Stimulated activated CD4-positive, alpha-beta T cell treated with anti-CD3 and anti-CD28 coated beads, Interleukin-2, amount 100 ng/mL, for 24 hours (primary cell): Measurements from ENCODE around the gene TJP3.

Experiments
- DNase-seq, 2 donors: peaks; one replicate each; pipeline ENCODE4 v3.0.0-alpha.2; 2020

Gene TJP3

GRCh38 chr19:3720349-3720917 is 12.2 kb downstream of the TJP3 start:
- DNase-seq, result no peak

GRCh38 chr19:3721131-3721886 is 13.1 kb downstream of the TJP3 start:
- peak; percentile 92 to 94 for DNase-seq

GRCh38 chr19:3721887-3722442 is 13.8 kb downstream of the TJP3 start:
- no peak for DNase-seq

DNA sequence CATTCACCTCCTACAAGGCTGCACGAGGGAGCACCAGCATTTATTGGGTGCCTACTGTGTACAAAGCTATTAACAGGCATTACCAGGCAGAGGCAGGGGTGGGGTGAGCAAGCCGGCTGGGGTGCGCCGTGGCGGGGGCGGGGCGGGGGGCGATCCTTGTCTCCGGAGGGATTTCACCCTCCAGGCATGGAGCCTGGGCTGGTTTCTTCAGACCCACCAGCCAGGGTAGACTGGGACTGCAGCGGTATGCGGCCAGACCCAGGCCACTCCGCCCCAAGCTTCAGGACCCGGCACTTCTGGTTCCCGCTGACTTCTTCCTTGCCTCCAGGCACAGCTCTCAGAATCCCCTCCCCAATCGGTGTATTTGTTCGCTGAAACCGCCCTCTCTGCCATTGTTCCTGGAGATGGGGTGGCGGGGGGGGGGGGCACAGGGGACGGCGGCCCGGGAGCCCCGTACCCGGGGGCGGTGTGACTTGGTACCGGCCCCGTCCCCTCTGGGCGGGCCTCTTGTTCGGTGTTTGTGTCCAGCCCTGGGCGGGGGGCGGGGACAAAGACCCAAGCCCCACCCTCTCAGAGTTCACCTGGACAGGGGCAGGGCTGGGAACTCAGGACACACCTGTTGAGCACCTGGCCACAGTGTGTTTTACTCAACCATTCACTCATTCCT is 14.4 kb downstream of the TJP3 start:
- no peak for DNase-seq

GRCh38 chr19:3723110-3723488 is 14.9 kb downstream of the TJP3 start:
- no peak for DNase-seq

- DNase-seq, result no peak
Observed at GRCh38 chr19:3723883-3724282, 15.7 kb downstream of the TJP3 start.

DNA sequence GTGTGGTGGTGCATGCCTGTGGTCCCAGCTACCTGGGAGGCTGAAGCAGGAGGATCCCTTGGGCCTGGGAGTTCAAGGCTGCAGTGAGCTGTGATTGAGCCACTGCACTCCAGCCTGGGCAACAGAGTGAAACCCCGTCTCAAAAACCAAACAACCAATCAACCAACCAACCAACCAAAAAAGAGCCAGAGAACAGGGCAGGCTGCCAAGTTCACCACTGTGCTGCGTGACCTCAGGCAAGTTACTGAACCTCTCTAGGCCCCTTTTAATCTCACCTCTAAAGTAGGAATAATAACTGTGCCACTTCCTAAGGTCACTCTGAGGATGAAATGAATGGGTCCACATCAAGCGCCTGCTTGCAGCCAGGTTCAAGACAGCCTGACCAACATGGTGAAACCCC is 16.9 kb downstream of the TJP3 start:
- DNase-seq, result no peak

- no peak for DNase-seq
Observed at GRCh38 chr19:3725640-3726310, 17.6 kb downstream of the TJP3 start.

DNA sequence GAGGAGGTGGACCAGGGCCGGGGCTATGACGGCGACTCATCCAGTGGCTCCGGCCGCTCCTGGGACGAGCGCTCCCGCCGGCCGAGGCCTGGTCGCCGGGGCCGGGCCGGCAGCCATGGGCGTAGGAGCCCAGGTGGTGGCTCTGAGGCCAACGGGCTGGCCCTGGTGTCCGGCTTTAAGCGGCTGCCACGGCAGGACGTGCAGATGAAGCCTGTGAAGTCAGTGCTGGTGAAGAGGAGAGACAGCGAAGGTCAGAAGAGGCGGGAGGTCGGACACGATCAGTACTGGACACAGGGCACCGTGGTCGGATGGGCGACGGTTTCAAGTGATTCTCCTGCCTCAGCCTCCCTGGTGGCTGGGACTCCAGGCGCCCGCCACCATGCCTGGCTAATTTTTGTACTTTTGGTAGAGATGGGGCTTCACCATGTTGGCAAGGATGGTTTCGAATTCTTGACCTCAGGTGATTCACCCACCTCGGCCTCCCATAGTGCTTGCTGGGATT is 22.3 kb downstream of the TJP3 start:
- no peak for DNase-seq

DNA sequence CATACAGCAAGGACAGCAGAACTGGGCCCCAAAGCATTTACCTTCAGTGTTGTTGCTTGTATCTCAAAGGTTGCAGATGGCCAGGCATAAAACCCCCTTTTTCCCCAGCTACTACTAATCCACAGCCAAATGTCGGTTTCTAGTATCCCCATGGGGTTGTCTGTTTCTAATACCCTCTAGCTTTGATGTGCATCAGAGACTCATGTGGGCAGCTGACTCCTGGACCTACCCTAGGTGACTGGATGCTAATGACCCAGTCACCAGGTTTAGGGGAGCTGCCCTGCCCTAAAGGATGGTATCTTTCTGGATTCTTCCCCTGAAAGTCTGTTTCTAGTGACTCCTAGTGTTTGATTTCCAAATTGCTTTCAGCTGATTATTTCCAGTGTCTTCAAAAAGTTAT is 23.9 kb downstream of the TJP3 start:
- no peak for DNase-seq

DNA sequence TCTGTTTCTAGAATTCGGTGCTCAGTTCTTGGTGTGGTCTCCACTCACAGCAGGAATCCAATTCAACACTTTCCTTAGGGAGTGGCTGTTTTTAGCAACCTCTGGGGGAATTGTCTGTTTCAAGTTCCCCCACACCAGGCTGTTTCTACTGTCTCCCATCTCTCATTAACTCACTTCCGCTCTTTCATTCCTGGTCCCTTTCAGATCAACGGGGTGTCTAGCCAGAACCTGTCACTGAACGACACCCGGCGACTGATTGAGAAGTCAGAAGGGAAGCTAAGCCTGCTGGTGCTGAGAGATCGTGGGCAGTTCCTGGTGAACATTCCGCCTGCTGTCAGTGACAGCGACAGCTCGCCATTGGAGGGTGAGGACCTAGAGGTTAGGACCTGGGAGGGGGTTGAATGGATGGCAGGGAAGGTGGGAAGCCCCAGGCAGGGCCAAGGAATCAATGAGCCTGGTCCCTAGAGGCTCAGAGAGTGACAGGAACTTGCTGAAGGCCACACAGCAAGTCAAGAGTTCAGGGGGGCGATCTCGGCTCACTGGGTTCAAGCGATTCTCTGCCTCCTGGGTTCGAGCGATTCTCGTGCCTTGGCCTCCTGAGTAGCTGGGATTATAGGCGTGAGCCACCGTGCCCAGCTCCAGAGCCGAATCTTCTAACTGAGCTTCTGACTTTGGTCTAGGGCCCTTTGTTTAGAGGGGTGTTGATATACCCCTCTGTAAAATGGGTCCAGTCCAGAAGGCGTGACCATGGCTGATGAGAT is 25.5 kb downstream of the TJP3 start:
- DNase-seq, result no peak

- no peak for DNase-seq
Observed at GRCh38 chr19:3734310-3734600, 26.1 kb downstream of the TJP3 start.

GRCh38 chr19:3736106-3736724 is 28.0 kb downstream of the TJP3 start:
- no peak for DNase-seq

- no peak for DNase-seq
Observed at GRCh38 chr19:3737487-3738205, 29.5 kb downstream of the TJP3 start.

DNA sequence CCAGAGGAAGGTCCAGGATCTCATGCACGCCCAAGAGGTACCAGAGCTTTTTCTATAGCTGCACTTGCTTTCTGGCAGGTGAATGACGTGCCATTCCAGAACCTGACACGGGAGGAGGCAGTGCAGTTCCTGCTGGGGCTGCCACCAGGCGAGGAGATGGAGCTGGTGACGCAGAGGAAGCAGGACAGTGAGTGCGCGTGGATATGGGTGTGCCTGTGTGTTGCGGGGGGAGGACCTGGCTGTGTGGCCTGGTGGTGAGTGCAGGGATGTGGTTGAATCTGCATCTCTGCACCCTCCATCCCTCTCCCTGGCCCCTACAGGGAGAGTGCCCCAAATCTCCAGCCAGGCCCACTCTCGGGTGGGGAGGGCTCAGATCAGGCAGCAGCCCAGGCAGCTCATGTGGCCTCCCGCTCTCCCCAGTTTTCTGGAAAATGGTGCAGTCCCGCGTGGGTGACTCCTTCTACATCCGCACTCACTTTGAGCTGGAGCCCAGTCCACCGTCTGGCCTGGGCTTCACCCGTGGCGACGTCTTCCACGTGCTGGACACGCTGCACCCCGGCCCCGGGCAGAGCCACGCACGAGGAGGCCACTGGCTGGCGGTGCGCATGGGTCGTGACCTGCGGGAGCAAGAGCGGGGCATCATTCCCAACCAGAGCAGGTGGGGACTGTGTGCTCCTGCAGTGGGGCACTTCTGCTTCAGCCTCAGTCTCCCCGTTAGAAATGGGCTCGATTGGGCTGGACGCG is 30.5 kb downstream of the TJP3 start:
- no peak for DNase-seq

DNA sequence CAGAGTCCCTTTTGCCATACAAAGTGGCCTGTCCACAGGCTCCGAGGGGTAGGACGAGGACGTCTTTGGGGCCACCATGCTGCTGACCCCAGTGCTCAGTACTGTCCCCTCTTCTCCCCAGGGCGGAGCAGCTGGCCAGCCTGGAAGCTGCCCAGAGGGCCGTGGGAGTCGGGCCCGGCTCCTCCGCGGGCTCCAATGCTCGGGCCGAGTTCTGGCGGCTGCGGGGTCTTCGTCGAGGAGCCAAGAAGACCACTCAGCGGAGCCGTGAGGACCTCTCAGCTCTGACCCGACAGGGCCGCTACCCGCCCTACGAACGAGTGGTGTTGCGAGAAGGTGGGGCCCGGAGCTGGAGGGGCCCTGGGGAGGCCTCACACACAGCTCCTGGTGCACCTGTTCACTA is 32.2 kb downstream of the TJP3 start:
- DNase-seq, result no peak

DNA sequence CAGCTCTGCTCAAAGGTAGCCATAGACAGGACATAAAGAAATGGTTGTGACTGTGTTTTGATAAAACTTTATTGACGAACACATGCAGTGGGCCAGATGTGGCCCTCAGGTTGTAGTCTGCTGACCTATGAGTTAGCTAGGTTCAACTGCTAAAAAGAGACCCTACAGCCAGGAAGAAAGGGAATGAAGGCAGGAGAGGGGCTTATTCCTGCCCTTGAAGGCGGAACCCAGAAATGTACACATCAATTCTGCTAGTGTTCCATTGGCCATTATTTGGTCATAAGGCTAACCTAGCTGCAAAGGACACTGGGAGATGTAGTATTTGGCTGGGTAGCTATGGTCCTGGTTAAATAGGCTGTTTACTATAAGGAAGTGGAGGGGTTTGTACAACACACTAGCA is 35.3 kb downstream of the TJP3 start:
- no peak for DNase-seq

DNA sequence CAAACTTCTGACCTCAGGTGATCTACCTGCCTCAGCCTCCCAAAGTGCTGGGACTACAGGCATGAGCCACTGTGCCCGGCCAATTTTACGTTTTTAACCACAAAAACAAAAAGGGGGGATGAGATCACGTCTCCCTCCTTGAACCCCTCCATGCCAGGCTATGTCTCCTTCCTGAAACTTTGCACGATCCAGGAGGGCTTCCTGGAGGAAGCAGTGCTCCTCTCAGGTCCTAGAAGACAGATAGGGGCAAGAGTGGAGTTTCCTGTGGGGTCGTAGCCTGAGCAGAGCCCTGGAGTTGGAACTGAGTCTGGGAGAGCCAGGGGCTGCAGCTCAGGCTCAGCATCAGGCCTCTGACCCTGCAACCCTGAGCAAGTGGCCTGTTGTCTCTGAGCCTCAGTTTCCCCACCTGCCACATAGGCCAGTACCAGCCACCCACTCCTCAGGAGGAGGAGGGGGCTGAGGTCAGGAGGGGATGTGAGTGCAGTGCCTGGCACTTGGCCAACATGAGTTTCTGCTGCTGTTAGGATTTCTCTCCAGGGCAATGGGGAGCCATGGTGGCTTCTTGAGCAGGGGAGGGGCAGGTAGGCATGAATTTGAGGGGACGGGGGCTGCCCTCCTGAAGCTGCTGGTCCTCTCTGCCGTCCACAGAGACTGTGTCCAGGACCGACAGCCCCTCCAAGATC is 37.3 kb downstream of the TJP3 start:
- DNase-seq, result no peak

DNA sequence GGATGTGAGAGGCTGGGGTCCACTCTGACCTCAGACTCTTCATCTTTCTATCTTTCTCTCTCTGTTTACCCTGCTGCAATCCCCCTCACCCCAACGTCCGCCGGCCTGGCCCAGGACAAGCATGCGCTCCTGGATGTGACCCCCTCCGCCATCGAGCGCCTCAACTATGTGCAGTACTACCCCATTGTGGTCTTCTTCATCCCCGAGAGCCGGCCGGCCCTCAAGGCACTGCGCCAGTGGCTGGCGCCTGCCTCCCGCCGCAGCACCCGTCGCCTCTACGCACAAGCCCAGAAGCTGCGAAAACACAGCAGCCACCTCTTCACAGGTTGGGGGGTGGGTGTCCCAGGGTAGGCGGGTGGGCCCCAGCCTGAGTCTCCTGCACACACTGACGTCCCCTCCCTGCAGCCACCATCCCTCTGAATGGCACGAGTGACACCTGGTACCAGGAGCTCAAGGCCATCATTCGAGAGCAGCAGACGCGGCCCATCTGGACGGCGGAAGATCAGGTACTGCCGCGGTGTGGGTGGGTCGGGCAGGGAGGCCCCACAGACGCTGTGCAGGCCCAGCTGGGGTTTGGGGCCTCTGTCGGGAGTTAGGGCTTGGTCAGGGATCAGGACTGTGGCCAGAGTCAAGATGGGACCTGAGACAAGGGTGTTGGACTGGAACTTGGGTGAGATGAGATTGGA is 38.3 kb downstream of the TJP3 start:
- no peak for DNase-seq

- no peak for DNase-seq
Observed at GRCh38 chr19:3748965-3749364, 40.8 kb downstream of the TJP3 start.
